Endothelial cell of umbilical vein (primary cell): ENCODE results near the gene GHRHR. TPM values are rescaled to one million over a fixed set of nuclear protein-coding genes. Genes with fewer than 3 reads are reported as not detected.

Experiments used
- BruUV-seq: library from RNA; stranded (reverse); fragments of 400-500 nt; replicated peaks from 2 replicates; lab custom pipeline; 2021; lab: Mats Ljungman, UMichigan
- CTCF ChIA-PET: fragments of 300-600, 350-600 bp; sonication (Branson Sonifier 250); formaldehyde crosslinking; loops from one replicate; lab custom pipeline; 2021; ENCODE audit warnings: antibody characterized with exemption, inconsistent platforms; lab: Charles Lee
- POLR2A ChIA-PET: fragments of 300-600, 350-600 bp; sonication (Branson Sonifier 250); formaldehyde crosslinking; loops from one replicate; lab custom pipeline; 2021; ENCODE audit warnings: antibody characterized with exemption, inconsistent platforms; lab: Charles Lee
- DNase-seq: peaks from one replicate; pipeline ENCODE4 v3.0.0-alpha.2; 2011; ENCODE audit warnings: low read depth, low spot score
- FAIRE-seq: peaks from 2 replicates; lab custom pipeline; 2011; peaks lifted over from hg19 to GRCh38; lab: Jason Lieb, UNC
- H2AFZ ChIP-seq: 2 replicates; pipeline ENCODE4 v1.6.0; 2012; ENCODE audit warnings: low read depth, low read length, control low read depth, inconsistent platforms
- H3K27ac ChIP-seq: 2 replicates; pipeline ENCODE4 v1.5.1; 2011; ENCODE audit warnings: low read depth, mild to moderate bottlenecking, control low read depth, low read length, moderate library complexity; ENCODE audit not compliant: insufficient read depth
- H3K27me3 ChIP-seq, 2 experiments: 2 replicates each; pipeline versions ENCODE4 v1.6.0 to v1.6.1; 2011; ENCODE audit warnings: low read length in 2 of 2, mixed read lengths in 1 of 2; ENCODE audit not compliant: control insufficient read depth in 2 of 2, insufficient read depth in 2 of 2
- H3K36me3 ChIP-seq, 2 experiments: 2 replicates in 1 of 2; 3 replicates in 1 of 2; pipeline ENCODE4 v1.5.1; 2011; ENCODE audit warnings: low read length in 2 of 2, mild to moderate bottlenecking in 1 of 2, moderate library complexity in 1 of 2; ENCODE audit not compliant: control insufficient read depth in 2 of 2, insufficient read depth in 2 of 2; ENCODE audit errors: extremely low read depth in 1 of 2
- H3K4me1 ChIP-seq: 3 replicates; pipeline ENCODE4 v1.5.1; 2011; ENCODE audit warnings: mild to moderate bottlenecking, low read length; ENCODE audit not compliant: control insufficient read depth, insufficient read depth; ENCODE audit errors: extremely low read depth
- H3K4me2 ChIP-seq: 2 replicates; pipeline ENCODE4 v1.6.1; 2011; ENCODE audit warnings: low read length, control low read depth, mixed read lengths; ENCODE audit not compliant: insufficient read depth
- H3K4me3 ChIP-seq, 3 experiments: fragments of 200-600 bp in 1 of 3; sonication (generic), shearing (Covaris generic) in 1 of 3; replicated peaks in 1 of 3; 2 replicates each; pipeline ENCODE4 v1.5.1; 2011 to 2016; ENCODE audit warnings: control low read depth in 3 of 3, low read length in 3 of 3, mild to moderate bottlenecking in 2 of 3, inconsistent platforms in 1 of 3, low read depth in 1 of 3, moderate library complexity in 1 of 3; ENCODE audit not compliant: insufficient read depth in 1 of 3
- H3K79me2 ChIP-seq: 2 replicates; pipeline ENCODE4 v1.6.0; 2012; ENCODE audit warnings: low read length, inconsistent platforms; ENCODE audit not compliant: control insufficient read depth, insufficient read depth
- H3K9ac ChIP-seq: replicated peaks from 2 replicates; pipeline ENCODE3; 2011; ENCODE audit warnings: low read length, control low read depth; ENCODE audit not compliant: insufficient read depth; ENCODE audit errors: extremely low read depth
- H3K9me1 ChIP-seq: replicated peaks from 3 replicates; pipeline ENCODE4 v1.6.0; 2011; ENCODE audit warnings: mild to moderate bottlenecking, low read length; ENCODE audit not compliant: control insufficient read depth, insufficient read depth; ENCODE audit errors: extremely low read depth
- H3K9me3 ChIP-seq: replicated peaks from 2 replicates; pipeline ENCODE4 v1.5.1; 2012; ENCODE audit warnings: low read length, inconsistent platforms; ENCODE audit not compliant: control insufficient read depth, insufficient read depth
- H4K20me1 ChIP-seq: replicated peaks from 2 replicates; pipeline ENCODE3; 2011; ENCODE audit warnings: mild to moderate bottlenecking, low read length; ENCODE audit not compliant: control insufficient read depth, insufficient read depth; ENCODE audit errors: extremely low read depth
- CTCF ChIP-seq, 2 donors: IDR thresholded peaks; 1 replicate in 1 of 2; 2 replicates in 1 of 2; pipeline ENCODE4 v1.5.1; 2011; ENCODE audit warnings: low read length in 2 of 2, mild to moderate bottlenecking in 2 of 2, moderate library complexity in 2 of 2, control low read depth in 1 of 2, inconsistent platforms in 1 of 2, low read depth in 1 of 2; ENCODE audit not compliant: insufficient read depth in 1 of 2; ENCODE audit errors: extremely low read depth in 1 of 2
- EZH2 ChIP-seq: IDR thresholded peaks from 2 replicates; pipeline ENCODE4 v1.6.1; 2012; ENCODE audit warnings: borderline replicate concordance, low read depth, mild to moderate bottlenecking, moderate library complexity, low read length, inconsistent platforms; ENCODE audit not compliant: severe bottlenecking
- FOS ChIP-seq: IDR thresholded peaks from 2 replicates; pipeline ENCODE4 v1.6.1; 2011; ENCODE audit warnings: mild to moderate bottlenecking, low read length, moderate library complexity, borderline replicate concordance; ENCODE audit not compliant: insufficient read depth
- GATA2 ChIP-seq: IDR thresholded peaks from 2 replicates; pipeline ENCODE4 v1.7.0; 2011; ENCODE audit warnings: low read depth, mild to moderate bottlenecking, moderate library complexity, mixed read lengths, low read length; ENCODE audit not compliant: insufficient read length, insufficient read depth
- JUN ChIP-seq: IDR thresholded peaks from 2 replicates; pipeline ENCODE4 v1.6.1; 2011; ENCODE audit warnings: borderline replicate concordance, low read depth; ENCODE audit not compliant: insufficient read length, insufficient read depth
- MAX ChIP-seq: IDR thresholded peaks from 2 replicates; pipeline ENCODE4 v1.6.1; 2011; ENCODE audit not compliant: insufficient read depth, insufficient read length
- MYC ChIP-seq: IDR thresholded peaks from one replicate; pipeline ENCODE4 v1.6.1; 2011; ENCODE audit warnings: mild to moderate bottlenecking, low read depth, low read length
- POLR2A ChIP-seq: IDR thresholded peaks from 2 replicates; pipeline ENCODE4 v1.6.1; 2012; ENCODE audit warnings: low read depth, mild to moderate bottlenecking, control low read depth, low read length
- POLR2AphosphoS5 ChIP-seq: IDR thresholded peaks from 2 replicates; pipeline ENCODE4 v1.6.1; 2012; ENCODE audit warnings: low read depth, mild to moderate bottlenecking, control low read depth, low read length, moderate library complexity; ENCODE audit not compliant: insufficient read depth
- dilution Hi-C: fragments of 300-500 bp; cut with MboI; formaldehyde crosslinking; loops from one replicate; pipeline ENCODE4 v1.15.0; 2019; ENCODE audit warnings: low sequenced_read_pairs; ENCODE audit not compliant: extremely low pct_ligation_motif_present
- intact Hi-C: fragments of 100-400 bp; cut with micrococcal nuclease; formaldehyde crosslinking; loops from one replicate; pipeline ENCODE4 v1.10.0; 2022
- polyA plus RNA-seq, 4 experiments: library from polyadenylated mRNA; depleted of rRNA in 3 of 4; stranded (reverse) in 3 of 4; unstranded in 1 of 4; fragments of >200 nt; gene quantifications; 2 replicates each; pipeline versions ENCODE4 v1.2.1 to v1.2.3, GENCODE V29; 2011 to 2012; ENCODE audit warnings: missing spikeins in 1 of 4
- total RNA-seq: library from RNA; stranded (reverse); gene quantifications from 2 replicates; pipeline ENCODE4 v1.2.3, GENCODE V29; 2021

Gene GHRHR
- total and polyA plus RNA-seq, 2 donors (not counting 3 experiments of a cell fraction or from before 2014, with no cell fraction given), result not detected

- Histone ChIP-seq H2AFZ (no peak overlapping the region), H4K20me1 (no peaks in the 10 kb centered on the region), H3K4me2 (no peak overlapping the region), H3K9me3 (no peaks in the 10 kb centered on the region), H3K27me3 (peaks cover 10 to 27% of the 10 kb centered on the region in 2 experiments), H3K79me2 (no peaks in the 10 kb centered on the region), H3K4me1 (no peaks in the 10 kb centered on the region), H3K9me1 (no peaks in the 10 kb centered on the region), H3K9ac (no peak overlapping the region), H3K36me3 (no peaks in the 10 kb centered on the region), H3K27ac (no peak overlapping the region), H3K4me3 (no peak overlapping the region)
- dilution Hi-C loops (no loop called here), intact Hi-C loops (no loop called here)
- POLR2A ChIA-PET, result interaction anchor here (0.7 kb wide), 1 partner anchor 51 kb away, joined by 13 read pairs; no protein-coding TSS in a partner anchor
- TF ChIP-seq FOS (no peak), CTCF (IDR thresholded peaks at IDR 0.05; ENCODE audit: extremely low read depth in 1 of 2, insufficient read depth in 1 of 2, low read depth in 1 of 2, low read length in 2 of 2) (no peak)
- CTCF ChIA-PET, result interaction anchor here (1.4 to 3.3 kb wide), 5 partner anchors 16 to 187 kb away, joined by 5 to 15 read pairs (median 6); no protein-coding TSS in a partner anchor
- no TSS peak for BruUV-seq
- no peak for FAIRE-seq
- no peak for DNase-seq
Observed at GRCh38 chr7:30935569-30935877, 28.2 kb upstream of the GHRHR start.

DNA sequence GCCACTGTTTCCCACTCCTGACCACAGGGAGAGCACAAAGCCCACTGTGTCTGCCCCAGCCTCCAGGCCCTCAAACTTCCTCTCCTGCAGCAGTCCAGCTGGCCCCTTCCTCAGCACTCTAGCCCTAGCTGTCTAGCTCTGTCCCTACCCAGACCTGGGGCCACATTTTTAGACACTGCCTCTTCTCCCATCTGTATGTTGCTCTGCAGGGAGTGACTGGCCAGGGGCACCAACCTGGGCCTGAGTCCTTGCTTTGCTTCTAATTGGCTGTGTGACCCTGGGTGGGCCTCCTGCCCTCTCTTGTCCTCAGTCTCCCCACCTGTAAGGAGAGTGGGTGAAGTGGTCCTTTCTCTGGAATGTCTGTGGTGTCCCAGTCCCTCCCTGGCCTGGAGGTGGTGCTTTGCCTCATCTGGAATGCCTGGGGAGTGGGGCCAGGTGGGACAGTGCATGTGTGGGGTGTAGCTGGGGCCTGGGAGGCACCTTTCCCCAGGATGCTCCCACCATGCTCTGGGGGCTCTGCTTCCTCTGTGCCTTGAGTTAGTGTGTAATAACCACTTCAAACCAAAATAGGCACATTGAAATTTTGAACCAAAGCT, 27.0 kb upstream of the GHRHR start:
- FAIRE-seq (no peak), DNase-seq (no peak)
- H3K27ac ChIP-seq, result no peak overlapping the region
- no peaks in the 10 kb centered on the region for H3K4me1 ChIP-seq
- BruUV-seq, result no TSS peak
- no peaks in the 10 kb centered on the region for H3K9me1 ChIP-seq
- no peaks in the 10 kb centered on the region for H3K79me2 ChIP-seq
- dilution Hi-C loops, result no loop called here
- no peak overlapping the region for H3K4me3 ChIP-seq
- no peaks in the 10 kb centered on the region for H4K20me1 ChIP-seq
- TF ChIP-seq MAX (no peak), JUN (no peak), GATA2 (no peak), CTCF (IDR thresholded peaks at IDR 0.05; ENCODE audit: extremely low read depth in 1 of 2, insufficient read depth in 1 of 2, low read depth in 1 of 2, low read length in 2 of 2) (no peak), FOS (no peak), MYC (no peak), POLR2AphosphoS5 (no peak), EZH2 (no peak), POLR2A (no peak)
- no peaks in the 10 kb centered on the region for H3K36me3 ChIP-seq
- intact Hi-C loops, result no loop called here
- POLR2A ChIA-PET, result no interaction called here
- no peak overlapping the region for H3K4me2 ChIP-seq
- peaks cover 13 to 31% of the 10 kb centered on the region in 2 experiments for H3K27me3 ChIP-seq
- CTCF ChIA-PET, result interaction anchor here (0.7 to 3.5 kb wide), 5 partner anchors 19 to 185 kb away, joined by 3 to 48 read pairs (median 11); partner anchors contain the start of gene AQP1
- no peak overlapping the region for H2AFZ ChIP-seq
- H3K9ac ChIP-seq, result no peak overlapping the region
- H3K9me3 ChIP-seq, result no peaks in the 10 kb centered on the region
